ENCODE data around the gene BMPR2.

Gene BMPR2

GRCh38 chr2:202599105-202599504 lies 223.0 kb downstream of the BMPR2 start:
- peaks cover 10 to 21% of the 10 kb centered on the region in 2 donors for H3K4me1 Mint-ChIP-seq
- DNase-seq (no peak), ATAC-seq (replicated peaks) (no peak)
- no peaks in the 10 kb centered on the region for H3K9me3 Mint-ChIP-seq
- H3K27me3 Mint-ChIP-seq, result no peaks in the 10 kb centered on the region
- H3K36me3 Mint-ChIP-seq, result no peaks in the 10 kb centered on the region
- no peak overlapping the region for H3K4me3 Mint-ChIP-seq
- H3K27ac Mint-ChIP-seq, result no peak overlapping the region

GRCh38 chr2:202599911-202600310 lies 223.8 kb downstream of the BMPR2 start:
- Mint-ChIP-seq H3K4me1 (peaks cover 9 to 26% of the 10 kb centered on the region in 2 donors), H3K27ac (no peak overlapping the region), H3K27me3 (no peaks in the 10 kb centered on the region), H3K9me3 (no peaks in the 10 kb centered on the region), H3K4me3 (no peak overlapping the region), H3K36me3 (no peaks in the 10 kb centered on the region)
- DNase-seq, result no peak
- ATAC-seq (replicated peaks), result no peak

- H3K27ac Mint-ChIP-seq, result no peak overlapping the region
- DNase-seq, result no peak
Observed at GRCh38 chr2:202604699-202605098, 228.6 kb downstream of the BMPR2 start.

GRCh38 chr2:202605174-202605573 lies 229.0 kb downstream of the BMPR2 start:
- Mint-ChIP-seq H3K4me1 (peaks cover 27 to 39% of the 10 kb centered on the region in 2 donors), H3K27ac (no peak overlapping the region), H3K4me3 (no peak overlapping the region), H3K9me3 (no peaks in the 10 kb centered on the region), H3K27me3 (no peaks in the 10 kb centered on the region), H3K36me3 (no peaks in the 10 kb centered on the region)
- no peak for ATAC-seq (replicated peaks)
- DNase-seq, result no peak

More at GRCh38 chr2:202604699-202605098, 228.6 kb downstream of the BMPR2 start:
- ATAC-seq (replicated peaks), result no peak
- no peaks in the 10 kb centered on the region for H3K27me3 Mint-ChIP-seq
- no peaks in the 10 kb centered on the region for H3K9me3 Mint-ChIP-seq
- no peaks in the 10 kb centered on the region for H3K36me3 Mint-ChIP-seq
- peaks cover 23 to 36% of the 10 kb centered on the region in 2 donors for H3K4me1 Mint-ChIP-seq
- no peak overlapping the region for H3K4me3 Mint-ChIP-seq

- Mint-ChIP-seq H3K9me3 (peaks cover 0 to 1% of the 10 kb centered on the region in 2 donors), H3K27me3 (no peaks in the 10 kb centered on the region), H3K27ac (peak overlapping the region; percentile 96), H3K36me3 (no peaks in the 10 kb centered on the region), H3K4me3 (peak overlapping the region; percentile 46 to 81), H3K4me1 (peaks cover 31 to 45% of the 10 kb centered on the region in 2 donors)
- ATAC-seq (replicated peaks) (peak; percentile 49 to 53), DNase-seq (no peak)
Observed at GRCh38 chr2:202608142-202608852, 232.2 kb downstream of the BMPR2 start.

- Mint-ChIP-seq H3K27me3 (no peaks in the 10 kb centered on the region), H3K9me3 (peaks cover 0 to 1% of the 10 kb centered on the region in 2 donors), H3K27ac (peak overlapping the region; percentile 96), H3K36me3 (no peaks in the 10 kb centered on the region), H3K4me3 (peak overlapping the region; percentile 80 to 81), H3K4me1 (peaks cover 30 to 43% of the 10 kb centered on the region in 2 donors)
- DNase-seq (peak; percentile 51), ATAC-seq (replicated peaks) (peak; percentile 93 to 94)
Observed at GRCh38 chr2:202609381-202610145, 233.4 kb downstream of the BMPR2 start.

GRCh38 chr2:202610380-202610779 lies 234.3 kb downstream of the BMPR2 start:
- DNase-seq (no peak), ATAC-seq (replicated peaks) (no peak)
- Mint-ChIP-seq H3K27ac (no peak overlapping the region), H3K4me1 (peaks cover 27 to 36% of the 10 kb centered on the region in 2 donors), H3K4me3 (no peak overlapping the region), H3K36me3 (no peaks in the 10 kb centered on the region), H3K9me3 (peaks cover 0 to 1% of the 10 kb centered on the region in 2 donors), H3K27me3 (no peaks in the 10 kb centered on the region)

GRCh38 chr2:202612145-202612544 lies 236.0 kb downstream of the BMPR2 start:
- H3K36me3 Mint-ChIP-seq, result no peaks in the 10 kb centered on the region
- no peak for DNase-seq
- H3K9me3 Mint-ChIP-seq, result peaks cover 0 to 1% of the 10 kb centered on the region in 2 donors
- H3K27ac Mint-ChIP-seq, result no peak overlapping the region
- H3K4me3 Mint-ChIP-seq, result no peak overlapping the region
- H3K4me1 Mint-ChIP-seq, result peaks cover 27 to 36% of the 10 kb centered on the region in 2 donors
- ATAC-seq (replicated peaks), result no peak
- no peaks in the 10 kb centered on the region for H3K27me3 Mint-ChIP-seq

- no peak overlapping the region for H3K27ac Mint-ChIP-seq
- no peaks in the 10 kb centered on the region for H3K27me3 Mint-ChIP-seq
- peaks cover 0 to 1% of the 10 kb centered on the region in 2 donors for H3K9me3 Mint-ChIP-seq
- no peaks in the 10 kb centered on the region for H3K36me3 Mint-ChIP-seq
- H3K4me3 Mint-ChIP-seq, result no peak overlapping the region
- H3K4me1 Mint-ChIP-seq, result peaks cover 19 to 22% of the 10 kb centered on the region in 2 donors
- DNase-seq (no peak), ATAC-seq (replicated peaks) (no peak)
Observed at GRCh38 chr2:202613479-202613878, 237.4 kb downstream of the BMPR2 start.

Measured in stimulated activated naive B cell treated with anti-CD40 and anti-IgM and Interleukin-4, amounts not matched to agents 10 μg/mL and 1 μg/mL and 100 μg/mL, for 72 hours (primary cell).